Stimulated activated CD8-positive, alpha-beta memory T cell treated with anti-CD3 and anti-CD28 coated beads, Interleukin-7, amount 100 ng/mL, for 4 hours (primary cell): ENCODE data around the gene PARVB.

ENCODE experiments used
- DNase-seq, 2 donors: peaks; one replicate each; pipeline ENCODE4 v3.0.0-alpha.2; 2020; ENCODE audit warnings: low read depth in 2 of 2

Gene PARVB

GRCh38 chr22:44218071-44218470 lies 194.0 kb downstream of the PARVB start:
- DNase-seq, result no peak

- no peak for DNase-seq
Measured at GRCh38 chr22:44219101-44219870, 195.2 kb downstream of the PARVB start.

- no peak for DNase-seq
Measured at GRCh38 chr22:44220727-44221680, 196.9 kb downstream of the PARVB start.

- DNase-seq, result no peak
Measured at GRCh38 chr22:44221710-44222475, 197.8 kb downstream of the PARVB start.
